Breast epithelium (tissue), 4 donors: Measurements from ENCODE around the gene GPLD1. TPM values are rescaled to one million over a fixed set of nuclear protein-coding genes. Genes with fewer than 3 reads are reported as not detected.

ENCODE experiments used
- DNase-seq, 2 donors: peaks; one replicate each; pipeline ENCODE4 v3.0.0-alpha.2; 2019; ENCODE audit warnings: low spot score in 2 of 2
- H3K27ac ChIP-seq, 2 donors: fragments of 200-600 bp; sonication (generic) in 1 of 2; one replicate each; pipeline ENCODE4 v1.5.1; 2016 to 2019; ENCODE audit warnings: mild to moderate bottlenecking in 1 of 2
- H3K27me3 ChIP-seq, 2 donors: fragments of 200-600 bp; sonication (generic) in 1 of 2; one replicate each; pipeline versions ENCODE4 v1.5.1 to v1.6.0; 2017 to 2019; ENCODE audit warnings: control low read depth in 1 of 2, mild to moderate bottlenecking in 1 of 2
- H3K36me3 ChIP-seq: fragments of 200-600 bp; one replicate; pipeline ENCODE4 v1.5.1; 2019
- H3K4me1 ChIP-seq, 2 donors: fragments of 200-600 bp; sonication (generic); one replicate each; pipeline ENCODE4 v1.5.1; 2016 to 2019; ENCODE audit warnings: control low read depth in 1 of 2
- H3K4me3 ChIP-seq, 3 donors: fragments of 200-600 bp; sonication (generic); 1 replicate in 2 of 3; 2 replicates in 1 of 3; pipeline ENCODE4 v1.5.1; 2016 to 2019; ENCODE audit warnings: mild to moderate bottlenecking in 3 of 3, moderate library complexity in 2 of 3
- H3K9me3 ChIP-seq, 2 donors: fragments of 200-600 bp; sonication (generic) in 1 of 2; one replicate each; pipeline ENCODE4 v1.5.1; 2016 to 2019; ENCODE audit warnings: control low read depth in 1 of 2
- CTCF ChIP-seq, 3 donors: fragments of 450-650 bp; IDR thresholded peaks; one replicate each; pipeline ENCODE4 v1.5.1; 2016 to 2017; ENCODE audit warnings: antibody characterized with exemption in 3 of 3, mild to moderate bottlenecking in 3 of 3, moderate library complexity in 3 of 3
- POLR2A ChIP-seq: fragments of 450-650 bp; IDR thresholded peaks from one replicate; pipeline ENCODE4 v1.6.1; 2016; ENCODE audit warnings: antibody characterized with exemption, mild to moderate bottlenecking, moderate library complexity
- POLR2AphosphoS5 ChIP-seq, 3 donors: sonication (generic); formaldehyde crosslinking; IDR thresholded peaks; one replicate each; pipeline ENCODE4 v1.6.1; 2017; ENCODE audit warnings: antibody characterized with exemption in 3 of 3
- intact Hi-C: fragments of 100-400 bp; cut with DNase I; formaldehyde crosslinking; loops from one replicate; pipeline ENCODE4 v1.15.1; 2023; ENCODE audit warnings: low total_unique reads
- total RNA-seq, 3 donors: library from RNA; depleted of rRNA; stranded (reverse); fragments of >200 nt; gene quantifications; one replicate each; pipeline ENCODE4 v1.1.0, GENCODE V29; 2016

The GPLD1 gene
- total RNA-seq, 3 donors from 2014 or later: 1.3 to 7.7 (median 2.5) TPM

DNA sequence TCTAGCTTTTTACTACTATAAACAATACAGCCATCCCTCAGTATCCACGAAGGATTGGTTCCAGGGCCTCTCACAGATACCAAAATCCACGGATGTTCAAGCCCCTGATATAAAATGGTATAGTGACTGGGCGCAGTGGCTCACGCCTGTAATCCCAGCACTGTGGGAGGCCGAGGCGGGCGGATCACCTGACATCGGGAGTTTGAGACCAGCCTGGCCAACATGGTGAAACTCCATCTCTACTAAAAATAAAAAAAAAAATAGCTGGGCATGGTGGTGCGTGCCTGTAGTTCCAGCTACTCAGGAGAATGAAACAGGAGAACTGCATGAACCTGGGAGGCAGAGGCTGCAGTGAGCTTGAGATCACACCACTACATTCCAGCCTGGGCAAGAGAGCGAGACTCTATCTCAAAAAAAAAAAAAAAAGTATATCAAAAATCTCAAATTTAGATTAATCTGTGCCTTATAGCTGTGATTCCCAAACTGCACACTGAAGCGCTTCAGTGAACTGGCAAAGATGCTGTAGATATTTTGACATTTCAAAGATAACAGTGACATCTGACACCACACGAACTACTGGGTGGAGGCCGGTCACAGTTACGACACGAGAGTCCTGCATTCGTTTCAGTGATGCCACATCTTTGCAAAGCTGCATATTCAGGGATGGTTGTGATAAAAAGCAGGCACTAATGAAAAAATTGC lies 48.3 kb downstream of the GPLD1 start:
- Histone ChIP-seq H3K4me3 (no peak overlapping the region), H3K27ac (no peak overlapping the region), H3K36me3 (no peaks in the 10 kb centered on the region), H3K9me3 (no peaks in the 10 kb centered on the region), H3K4me1 (no peaks in the 10 kb centered on the region), H3K27me3 (no peaks in the 10 kb centered on the region)
- no peak for DNase-seq
- no peak for TF ChIP-seq CTCF (IDR thresholded peaks at IDR 0.05)
- no peak for TF ChIP-seq POLR2AphosphoS5 (IDR thresholded peaks at IDR 0.05)
- TF ChIP-seq POLR2A: no peak
- intact Hi-C loops: no loop called here

- Histone ChIP-seq H3K27me3 (no peaks in the 10 kb centered on the region), H3K4me3 (no peak overlapping the region), H3K27ac (no peak overlapping the region), H3K4me1 (no peaks in the 10 kb centered on the region), H3K9me3 (no peaks in the 10 kb centered on the region), H3K36me3 (no peaks in the 10 kb centered on the region)
- intact Hi-C loops: no loop called here
- TF ChIP-seq POLR2AphosphoS5 (IDR thresholded peaks at IDR 0.05) (no peak), CTCF (IDR thresholded peaks at IDR 0.05) (no peak), POLR2A (no peak)
- DNase-seq: no peak
Measured at GRCh38 chr6:24439858-24440539, 49.4 kb downstream of the GPLD1 start.

- no peak for DNase-seq
- Histone ChIP-seq H3K4me1 (no peaks in the 10 kb centered on the region), H3K36me3 (no peaks in the 10 kb centered on the region), H3K4me3 (no peak overlapping the region), H3K27me3 (no peaks in the 10 kb centered on the region), H3K9me3 (no peaks in the 10 kb centered on the region), H3K27ac (no peak overlapping the region)
- intact Hi-C loops: no loop called here
- TF ChIP-seq POLR2AphosphoS5 (IDR thresholded peaks at IDR 0.05) (no peak), CTCF (IDR thresholded peaks at IDR 0.05) (no peak), POLR2A (no peak)
Measured at GRCh38 chr6:24436979-24437378, 52.4 kb downstream of the GPLD1 start.

- intact Hi-C loops: no loop called here
Measured at GRCh38 chr6:24432611-24433010, 56.8 kb downstream of the GPLD1 start.

More at GRCh38 chr6:24432611-24433010, 56.8 kb downstream of the GPLD1 start:
- Histone ChIP-seq H3K27ac (no peak overlapping the region), H3K36me3 (no peaks in the 10 kb centered on the region), H3K27me3 (no peaks in the 10 kb centered on the region), H3K9me3 (no peaks in the 10 kb centered on the region), H3K4me3 (no peak overlapping the region), H3K4me1 (no peaks in the 10 kb centered on the region)
- TF ChIP-seq POLR2AphosphoS5 (IDR thresholded peaks at IDR 0.05): no peak
- no peak for TF ChIP-seq CTCF (IDR thresholded peaks at IDR 0.05)
- no peak for TF ChIP-seq POLR2A
- no peak for DNase-seq
